ENCODE data around the gene TMEM181. TPM values are rescaled to one million over a fixed set of nuclear protein-coding genes. Genes with fewer than 3 reads are reported as not detected.

Gene TMEM181
- total RNA-seq, 2 donors from 2014 or later: 21.2 to 21.8 TPM

- H3K27me3 ChIP-seq (ENCODE audit: control insufficient read depth, insufficient read depth, low read length, poor library complexity, severe bottlenecking): no peaks in the 10 kb centered on the region
- no peak for TF ChIP-seq CTCF (conservative IDR thresholded peaks at IDR 0.05)
- H3K9me3 Mint-ChIP-seq: peaks cover 6% of the 10 kb centered on the region
- no peak for DNase-seq
- H3K9ac ChIP-seq (ENCODE audit: extremely low read depth, low read length, poor library complexity, severe bottlenecking): no peak overlapping the region
- H3K36me3 Mint-ChIP-seq (ENCODE audit: low read depth): peaks cover 58% of the 10 kb centered on the region
- H3K36me3 ChIP-seq (ENCODE audit: control insufficient read depth, insufficient read depth, low read length): peaks cover 16% of the 10 kb centered on the region
- 93 to 100% methylated on average over 1 to 3 of the region's 3 CpGs for WGBS, 2 experiments (ENCODE audit: insufficient coverage in 1 of 2, insufficient read length in 1 of 2)
- no peak overlapping the region for H3K27ac ChIP-seq (ENCODE audit: low read depth, low read length)
- no peaks in the 10 kb centered on the region for H3K27me3 Mint-ChIP-seq (ENCODE audit: insufficient read depth)
- peaks cover 19% of the 10 kb centered on the region for H3K4me1 Mint-ChIP-seq
- no peak overlapping the region for H3K27ac Mint-ChIP-seq
- peaks cover 5% of the 10 kb centered on the region for H3K4me1 ChIP-seq (ENCODE audit: control insufficient read depth, insufficient read depth, low read length)
- H3K4me3 ChIP-seq (ENCODE audit: low read length): no peak overlapping the region
- H3K4me3 Mint-ChIP-seq: no peak overlapping the region
- peaks cover 9% of the 10 kb centered on the region for H3K9me3 ChIP-seq (ENCODE audit: control insufficient read depth, low read length)
Measured at GRCh38 chr6:158574800-158575199, 14.9 kb downstream of the TMEM181 start.

GRCh38 chr6:158575550-158575949 is 15.7 kb downstream of the TMEM181 start:
- H3K4me3 Mint-ChIP-seq: no peak overlapping the region
- no peak overlapping the region for H3K4me3 ChIP-seq (ENCODE audit: low read length)
- H3K27me3 Mint-ChIP-seq (ENCODE audit: insufficient read depth): no peaks in the 10 kb centered on the region
- H3K4me1 Mint-ChIP-seq: peaks cover 19% of the 10 kb centered on the region
- no peak for DNase-seq
- H3K27ac ChIP-seq (ENCODE audit: low read depth, low read length): no peak overlapping the region
- H3K27me3 ChIP-seq (ENCODE audit: control insufficient read depth, insufficient read depth, low read length, poor library complexity, severe bottlenecking): no peaks in the 10 kb centered on the region
- no peak for TF ChIP-seq CTCF (conservative IDR thresholded peaks at IDR 0.05)
- H3K4me1 ChIP-seq (ENCODE audit: control insufficient read depth, insufficient read depth, low read length): peaks cover 5% of the 10 kb centered on the region
- 92 to 93% methylated on average over 4 of the region's 4 CpGs for WGBS, 2 experiments (ENCODE audit: insufficient coverage in 1 of 2, insufficient read length in 1 of 2)
- H3K9me3 Mint-ChIP-seq: peaks cover 6% of the 10 kb centered on the region
- H3K36me3 ChIP-seq (ENCODE audit: control insufficient read depth, insufficient read depth, low read length): peaks cover 16% of the 10 kb centered on the region
- H3K27ac Mint-ChIP-seq: no peak overlapping the region
- H3K36me3 Mint-ChIP-seq (ENCODE audit: low read depth): peaks cover 55% of the 10 kb centered on the region
- peaks cover 9% of the 10 kb centered on the region for H3K9me3 ChIP-seq (ENCODE audit: control insufficient read depth, low read length)
- H3K9ac ChIP-seq (ENCODE audit: extremely low read depth, low read length, poor library complexity, severe bottlenecking): no peak overlapping the region

GRCh38 chr6:158584236-158584651 is 24.4 kb downstream of the TMEM181 start:
- TF ChIP-seq CTCF (conservative IDR thresholded peaks at IDR 0.05): peak; percentile 19
- H3K4me1 Mint-ChIP-seq: peaks cover 4% of the 10 kb centered on the region
- no peak overlapping the region for H3K27ac ChIP-seq (ENCODE audit: low read depth, low read length)
- no peaks in the 10 kb centered on the region for H3K4me1 ChIP-seq (ENCODE audit: control insufficient read depth, insufficient read depth, low read length)
- H3K27me3 ChIP-seq (ENCODE audit: control insufficient read depth, insufficient read depth, low read length, poor library complexity, severe bottlenecking): no peaks in the 10 kb centered on the region
- H3K27me3 Mint-ChIP-seq (ENCODE audit: insufficient read depth): no peaks in the 10 kb centered on the region
- H3K9me3 Mint-ChIP-seq: no peaks in the 10 kb centered on the region
- H3K36me3 ChIP-seq (ENCODE audit: control insufficient read depth, insufficient read depth, low read length): peaks cover 60% of the 10 kb centered on the region
- H3K4me3 Mint-ChIP-seq: no peak overlapping the region
- H3K36me3 Mint-ChIP-seq (ENCODE audit: low read depth): peaks cover 78% of the 10 kb centered on the region
- H3K27ac Mint-ChIP-seq: peak overlapping the region; percentile 2
- H3K4me3 ChIP-seq (ENCODE audit: low read length): no peak overlapping the region
- WGBS, 2 experiments (ENCODE audit: insufficient coverage in 1 of 2, insufficient read length in 1 of 2): 88 to 92% methylated on average over 5 to 7 of the region's 8 CpGs
- peaks cover 7% of the 10 kb centered on the region for H3K9me3 ChIP-seq (ENCODE audit: control insufficient read depth, low read length)
- no peak overlapping the region for H3K9ac ChIP-seq (ENCODE audit: extremely low read depth, low read length, poor library complexity, severe bottlenecking)
- no peak for DNase-seq

All from endodermal cell (in vitro differentiated cells).